H1 (cell line): ENCODE results near the gene GCAT. TPM values are rescaled to one million over a fixed set of nuclear protein-coding genes. Genes with fewer than 3 reads are reported as not detected.

Experiments used
- CTCF ChIA-PET: fragments of 300-600 bp; sonication (Branson Sonifier 250); formaldehyde crosslinking; loops from one replicate; lab custom pipeline; 2021; ENCODE audit not compliant: partially characterized antibody; lab: Charles Lee
- POLR2A ChIA-PET: fragments of 300-600 bp; sonication (Branson Sonifier 250); formaldehyde crosslinking; loops from one replicate; lab custom pipeline; 2021; ENCODE audit warnings: inconsistent platforms; ENCODE audit not compliant: partially characterized antibody; lab: Charles Lee
- DNase-seq, 2 experiments: peaks; one replicate each; pipeline versions ENCODE4 v3.0.0 to v3.0.0-alpha.2; 2010 to 2022; ENCODE audit warnings: low spot score in 2 of 2, low read depth in 1 of 2, mixed read lengths in 1 of 2
- FAIRE-seq: peaks from 2 replicates; lab custom pipeline; 2011; peaks lifted over from hg19 to GRCh38; lab: Jason Lieb, UNC
- H2AFZ ChIP-seq: 2 replicates; pipeline ENCODE4 v1.8.1; 2012; ENCODE audit warnings: low read length, inconsistent platforms
- H2AK5ac ChIP-seq: 2 replicates; pipeline ENCODE4 v1.6.1; 2013; ENCODE audit warnings: low read depth, low read length
- H2BK120ac ChIP-seq: replicated peaks from 2 replicates; pipeline ENCODE3; 2013; ENCODE audit warnings: low read depth, low read length, inconsistent platforms
- H2BK12ac ChIP-seq: 2 replicates; pipeline ENCODE4 v1.6.1; 2013; ENCODE audit warnings: low read depth, low read length
- H2BK15ac ChIP-seq: 2 replicates; pipeline ENCODE4 v1.6.1; 2013; ENCODE audit warnings: low read length
- H2BK20ac ChIP-seq: 2 replicates; pipeline ENCODE4 v1.6.1; 2013; ENCODE audit warnings: low read length
- H2BK5ac ChIP-seq: 2 replicates; pipeline ENCODE4 v1.6.1; 2013; ENCODE audit warnings: low read depth, low read length
- H3K14ac ChIP-seq: 2 replicates; pipeline ENCODE4 v1.6.1; 2013; ENCODE audit warnings: inconsistent platforms; ENCODE audit not compliant: insufficient read length
- H3K18ac ChIP-seq: 2 replicates; pipeline ENCODE4 v1.6.1; 2013; ENCODE audit warnings: low read length; ENCODE audit errors: extremely low read depth
- H3K23ac ChIP-seq: 2 replicates; pipeline ENCODE4 v1.6.1; 2013; ENCODE audit warnings: inconsistent platforms; ENCODE audit not compliant: insufficient read length
- H3K23me2 ChIP-seq: 2 replicates; pipeline ENCODE4 v1.6.1; 2013; ENCODE audit warnings: low read depth, low read length
- H3K27ac ChIP-seq: 2 replicates; pipeline ENCODE4 v1.6.1; 2011; ENCODE audit warnings: low read depth, low read length, inconsistent platforms
- H3K27me3 ChIP-seq, 4 experiments: replicated peaks in 1 of 4; 1 replicate in 1 of 4; 2 replicates in 3 of 4; pipeline versions ENCODE4 v1.6.1 to v1.8.1; 2011 to 2013; ENCODE audit warnings: low read length in 3 of 4, mild to moderate bottlenecking in 3 of 4, inconsistent platforms in 2 of 4, mixed read lengths in 2 of 4, moderate library complexity in 1 of 4; ENCODE audit not compliant: control insufficient read depth in 3 of 4, insufficient read depth in 3 of 4; ENCODE audit errors: extremely low read depth in 1 of 4
- H3K36me3 ChIP-seq, 4 experiments: 2 replicates each; pipeline versions ENCODE4 v1.6.1 to v1.8.1; 2011 to 2013; ENCODE audit warnings: mild to moderate bottlenecking in 4 of 4, low read length in 3 of 4, moderate library complexity in 2 of 4, control low read depth in 1 of 4, inconsistent platforms in 1 of 4; ENCODE audit not compliant: insufficient read depth in 4 of 4, control insufficient read depth in 2 of 4
- H3K4ac ChIP-seq: replicated peaks from 2 replicates; pipeline ENCODE3; 2013; ENCODE audit warnings: low read length, low read depth, mixed read lengths, inconsistent platforms; ENCODE audit not compliant: insufficient read length
- H3K4me1 ChIP-seq, 4 experiments: replicated peaks in 1 of 4; 1 replicate in 1 of 4; 2 replicates in 3 of 4; pipeline versions ENCODE4 v1.6.1 to v1.8.1; 2011 to 2013; ENCODE audit warnings: low read length in 3 of 4, inconsistent platforms in 2 of 4, mixed read lengths in 1 of 4; ENCODE audit not compliant: insufficient read depth in 4 of 4, control insufficient read depth in 3 of 4
- H3K4me2 ChIP-seq, 2 experiments: 2 replicates each; pipeline versions ENCODE4 v1.6.1 to v1.8.1; 2011 to 2013; ENCODE audit warnings: low read depth in 2 of 2, low read length in 2 of 2, control low read depth in 1 of 2, inconsistent platforms in 1 of 2, mild to moderate bottlenecking in 1 of 2; ENCODE audit not compliant: insufficient read depth in 1 of 2
- H3K4me3 ChIP-seq, 4 experiments: fragments of 200-600, 300-600 bp in 1 of 4; sonication (generic), shearing (Covaris generic), sonication (Bioruptor Twin) in 1 of 4; 2 replicates each; pipeline versions ENCODE4 v1.5.1 to v1.8.1; 2011 to 2016; ENCODE audit warnings: low read length in 4 of 4, low read depth in 3 of 4, control low read depth in 2 of 4, inconsistent platforms in 2 of 4, mild to moderate bottlenecking in 2 of 4, mixed read lengths in 1 of 4, moderate library complexity in 1 of 4; ENCODE audit not compliant: insufficient read depth in 2 of 4; ENCODE audit errors: extremely low read depth in 1 of 4
- H3K56ac ChIP-seq: replicated peaks from 2 replicates; pipeline ENCODE3; 2013; ENCODE audit warnings: low read depth, mild to moderate bottlenecking, mixed read lengths, low read length, inconsistent platforms; ENCODE audit not compliant: insufficient read length
- H3K79me1 ChIP-seq: 2 replicates; pipeline ENCODE4 v1.6.1; 2013; ENCODE audit warnings: low read depth, low read length, control low read depth
- H3K79me2 ChIP-seq, 2 experiments: 2 replicates each; pipeline versions ENCODE4 v1.6.1 to v1.8.1; 2012 to 2013; ENCODE audit warnings: low read length in 2 of 2, mild to moderate bottlenecking in 2 of 2, inconsistent platforms in 1 of 2; ENCODE audit not compliant: insufficient read depth in 2 of 2, control insufficient read depth in 1 of 2
- H3K9ac ChIP-seq, 4 experiments: replicated peaks in 1 of 4; 1 replicate in 1 of 4; 2 replicates in 3 of 4; pipeline versions ENCODE4 v1.6.1 to v1.8.1; 2011 to 2013; ENCODE audit warnings: low read depth in 3 of 4, low read length in 3 of 4, control low read depth in 2 of 4, mild to moderate bottlenecking in 2 of 4, moderate library complexity in 2 of 4, inconsistent platforms in 1 of 4; ENCODE audit errors: extremely low read depth in 1 of 4
- H3K9me3 ChIP-seq, 2 experiments: 2 replicates each; pipeline versions ENCODE4 v1.6.1 to v1.8.1; 2012 to 2013; ENCODE audit warnings: mild to moderate bottlenecking in 2 of 2, moderate library complexity in 2 of 2, control low read depth in 1 of 2, inconsistent platforms in 1 of 2, low read depth in 1 of 2, low read length in 1 of 2, mixed read lengths in 1 of 2; ENCODE audit not compliant: insufficient read depth in 2 of 2
- H4K20me1 ChIP-seq, 2 experiments: replicated peaks in 1 of 2; 2 replicates each; pipeline versions ENCODE3 to v1.8.1; 2011 to 2013; ENCODE audit warnings: inconsistent platforms in 2 of 2, low read length in 2 of 2, mild to moderate bottlenecking in 1 of 2; ENCODE audit not compliant: insufficient read depth in 2 of 2, control insufficient read depth in 1 of 2
- H4K5ac ChIP-seq: 2 replicates; pipeline ENCODE4 v1.6.1; 2013; ENCODE audit warnings: low read length, low read depth, mixed read lengths, inconsistent platforms; ENCODE audit not compliant: insufficient read length
- H4K8ac ChIP-seq: 2 replicates; pipeline ENCODE4 v1.8.0; 2013; ENCODE audit warnings: mild to moderate bottlenecking, moderate library complexity, low read length, inconsistent platforms; ENCODE audit not compliant: insufficient read depth; ENCODE audit errors: extremely low read depth
- H4K91ac ChIP-seq: replicated peaks from 2 replicates; pipeline ENCODE3; 2013; ENCODE audit warnings: low read length, mixed read lengths, inconsistent platforms; ENCODE audit not compliant: insufficient read length
- BCL11A ChIP-seq, 2 experiments: IDR thresholded peaks; one replicate each; pipeline ENCODE4 v1.6.1; 2011; ENCODE audit warnings: low read depth in 2 of 2, low read length in 2 of 2, mild to moderate bottlenecking in 2 of 2
- BRCA1 ChIP-seq: IDR thresholded peaks from 2 replicates; pipeline ENCODE4 v1.6.1; 2012; ENCODE audit warnings: low read depth, low read length, improper control_type of control experiment
- CREB1 ChIP-seq: IDR thresholded peaks from 2 replicates; pipeline ENCODE4 v1.6.1; 2012; ENCODE audit warnings: inconsistent platforms
- FOSL1 ChIP-seq: IDR thresholded peaks from 2 replicates; pipeline ENCODE4 v1.6.1; 2011; ENCODE audit warnings: mild to moderate bottlenecking, low read depth, low read length, moderate library complexity; ENCODE audit not compliant: insufficient read depth
- GTF2F1 ChIP-seq: IDR thresholded peaks from 2 replicates; pipeline ENCODE4 v1.6.1; 2012; ENCODE audit warnings: low read depth, low read length, improper control_type of control experiment, borderline replicate concordance
- PHF8 ChIP-seq: fragments of 200-600 bp; sonication (generic); conservative IDR thresholded peaks from 2 replicates; pipeline ENCODE4 v1.7.1; 2012; ENCODE audit warnings: low read depth, mild to moderate bottlenecking, inconsistent platforms, low read length, moderate library complexity
- POLR2AphosphoS5 ChIP-seq: IDR thresholded peaks from 2 replicates; pipeline ENCODE4 v1.6.1; 2011; ENCODE audit warnings: low read depth, low read length
- WGBS, 2 experiments: shearing (Covaris generic) in 1 of 2; methylation state at CpG; one replicate each; pipeline versions ENCODE4 v1.1.6 to v1.1.7; 2013 to 2015; ENCODE audit warnings: low lambda C conversion rate in 2 of 2, mixed read lengths in 2 of 2, inconsistent platforms in 1 of 2, low coverage in 1 of 2, missing lambda C conversion rate in 1 of 2; ENCODE audit not compliant: insufficient replicate concordance in 2 of 2, insufficient coverage in 1 of 2, insufficient read length in 1 of 2; ENCODE audit errors: extremely low coverage in 1 of 2, missing lambda C conversion rate in 1 of 2; 5-methylcytosine and 5-hydroxymethylcytosine counted together
- polyA plus RNA-seq, 7 experiments: library from polyadenylated mRNA; depleted of rRNA in 3 of 7; stranded (reverse) in 5 of 7; unstranded in 2 of 7; fragments of >200 nt in 5 of 7; fragments of 200-250 nt in 2 of 7; gene quantifications; 1 replicate in 5 of 7; 2 replicates in 1 of 7; 4 replicates in 1 of 7; pipeline versions ENCODE4 v1.2.1 to v1.2.3, GENCODE V29; 2011 to 2013; ENCODE audit warnings: missing spikeins in 2 of 7, mixed read lengths in 2 of 7
- total RNA-seq: library from RNA; stranded (reverse); fragmentation: NEBNext Ultra II Directional; extraction: Animal tissue kit (Norgen Biotek cat#: 25700); gene quantifications from 2 replicates; pipeline ENCODE4 v1.2.1, GENCODE V29; 2021
- TF ChIP-seq, protein P1 (sequence below): IDR thresholded peaks from 2 replicates; pipeline ENCODE4 v1.6.1; 2012; ENCODE audit warnings: inconsistent platforms

The GCAT gene
- total and polyA plus RNA-seq, 2 of the 8 experiments (the other 6 are each of a cell fraction or from before 2014, with no cell fraction given): 24.3 to 47.5 TPM

DNA sequence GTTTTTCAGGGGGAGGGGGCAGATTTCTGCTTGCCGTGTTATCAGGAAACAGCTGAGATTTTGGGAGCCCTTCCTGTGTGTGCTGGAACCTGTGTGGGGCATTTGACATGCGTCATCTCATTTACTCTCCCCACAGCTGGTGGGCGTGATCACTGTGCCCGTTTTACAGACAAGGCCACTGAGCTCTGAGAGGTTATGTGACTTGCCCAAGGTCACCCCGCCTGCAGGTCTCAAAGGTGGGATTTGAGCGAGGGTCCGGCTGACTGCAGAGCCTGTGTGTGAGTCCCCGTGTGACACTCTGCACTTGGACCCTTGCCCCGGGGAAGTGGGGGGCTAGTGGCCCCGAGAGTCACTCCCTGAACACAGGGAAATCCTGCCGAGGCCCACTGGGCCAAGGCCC, 48.5 kb upstream of the GCAT start:
- Histone ChIP-seq H3K79me1 (no peaks in the 10 kb centered on the region), H2AK5ac (no peak overlapping the region), H3K27me3 (no peaks in the 10 kb centered on the region), H4K20me1 (peaks cover 4 to 5% of the 10 kb centered on the region in 2 experiments), H3K56ac (no peak overlapping the region), H3K4me2 (no peak overlapping the region), H3K36me3 (peaks cover 2 to 43% (median 21%) of the 10 kb centered on the region in 4 experiments; a peak in 6 of 8 replicates), H4K91ac (no peak overlapping the region), H3K4ac (no peak overlapping the region), H2BK12ac (no peak overlapping the region), H3K27ac (no peak overlapping the region), H2BK5ac (no peak overlapping the region), H3K9ac (no peak overlapping the region), H3K23ac (no peak overlapping the region), H2AFZ (no peak overlapping the region), H3K23me2 (no peaks in the 10 kb centered on the region), H4K8ac (no peak overlapping the region), H3K9me3 (no peaks in the 10 kb centered on the region), H4K5ac (no peak overlapping the region), H2BK15ac (no peak overlapping the region), H3K4me3 (no peak overlapping the region), H3K14ac (no peak overlapping the region), H3K4me1 (no peaks in the 10 kb centered on the region), H3K79me2 (no peaks in the 10 kb centered on the region), H2BK120ac (no peak overlapping the region), H2BK20ac (no peak overlapping the region), H3K18ac (no peak overlapping the region)
- TF ChIP-seq, protein P1, sequence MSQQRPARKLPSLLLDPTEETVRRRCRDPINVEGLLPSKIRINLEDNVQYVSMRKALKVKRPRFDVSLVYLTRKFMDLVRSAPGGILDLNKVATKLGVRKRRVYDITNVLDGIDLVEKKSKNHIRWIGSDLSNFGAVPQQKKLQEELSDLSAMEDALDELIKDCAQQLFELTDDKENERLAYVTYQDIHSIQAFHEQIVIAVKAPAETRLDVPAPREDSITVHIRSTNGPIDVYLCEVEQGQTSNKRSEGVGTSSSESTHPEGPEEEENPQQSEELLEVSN: no peak
- TF ChIP-seq GTF2F1 (no peak), BCL11A (IDR thresholded peaks at IDR 0.05; ENCODE audit: low read depth in 2 of 2, low read length in 2 of 2) (no peak), PHF8 (no peak), POLR2AphosphoS5 (no peak), BRCA1 (no peak), CREB1 (no peak), FOSL1 (no peak)
- 94% methylated on average over 11 of the region's 11 CpGs; no CpG with 5 or more reads in 1 of the 2 experiments for WGBS, 2 experiments
- POLR2A ChIA-PET: interaction anchor here (0.7 to 1.4 kb wide), 2 partner anchors 10 to 12 kb away, joined by 4 read pairs; no protein-coding TSS in a partner anchor
- DNase-seq (no peak), FAIRE-seq (no peak)
- CTCF ChIA-PET: interaction anchor here (0.6 to 10.9 kb wide), 2 partner anchors 9 to 190 kb away, joined by 4 to 75 read pairs; no protein-coding TSS in a partner anchor
